Measurements from ENCODE around the gene ADPRHL1. TPM values are rescaled to one million over a fixed set of nuclear protein-coding genes. Genes with fewer than 3 reads are reported as not detected.
"Not testable (repeated sequence)": the region's sequence is repeated elsewhere in the genome, so short reads cannot be mapped to it uniquely, and the experiment has no call there.

ADPRHL1 gene
- total RNA-seq, 1 experiment from 2014 or later, result 2.7 TPM

- Histone ChIP-seq H4K8ac (replicated peaks; ENCODE audit: insufficient read length, low read depth, low read length) (no peak overlapping the region), H2BK12ac (ENCODE audit: insufficient read length, low read depth, low read length) (no peak overlapping the region), H3K27ac (ENCODE audit: insufficient read length, low read depth, low read length) (no peak overlapping the region), H3K23ac (ENCODE audit: insufficient read length, low read depth, low read length) (no peak overlapping the region), H3K4me2 (ENCODE audit: insufficient read depth, insufficient read length, low read length) (no peak overlapping the region), H3T11ph (ENCODE audit: low read length) (no peak overlapping the region), H3K18ac (ENCODE audit: insufficient read length, low read depth, low read length) (no peak overlapping the region), H3K27me3 (ENCODE audit: insufficient read depth, low read length) (no peaks in the 10 kb centered on the region), H4K5ac (ENCODE audit: insufficient read length, low read depth, low read length) (no peak overlapping the region), H3K14ac (ENCODE audit: insufficient read depth, low read length) (no peak overlapping the region), H2BK5ac (ENCODE audit: insufficient read length, low read length) (no peak overlapping the region), H2BK120ac (ENCODE audit: low read depth, low read length, poor library complexity, severe bottlenecking) (no peak overlapping the region), H3K79me1 (ENCODE audit: insufficient read depth, low read depth, low read length, poor library complexity, severe bottlenecking) (no peaks in the 10 kb centered on the region), H3K79me2 (ENCODE audit: insufficient read depth, low read length) (no peaks in the 10 kb centered on the region), H3K4me1 (ENCODE audit: insufficient read depth, low read length) (no peaks in the 10 kb centered on the region; the same call in 1 of the 2 replicates), H2AK5ac (ENCODE audit: insufficient read length, low read length) (peak overlapping the region; percentile 33), H3K4ac (ENCODE audit: low read depth, low read length) (no peak overlapping the region; the same call in 1 of the 2 replicates), H3K56ac (ENCODE audit: insufficient read length, low read depth, low read length) (no peak overlapping the region), H2BK20ac (ENCODE audit: low read depth, low read length, poor library complexity, severe bottlenecking) (no peak overlapping the region), H3K9ac (ENCODE audit: extremely low read depth, insufficient read length, low read length) (no peak overlapping the region), H2AFZ (ENCODE audit: low read length) (no peak overlapping the region), H4K20me1 (ENCODE audit: control insufficient read depth, insufficient read depth, insufficient read length) (no peaks in the 10 kb centered on the region), H4K91ac (ENCODE audit: insufficient read length, low read depth, low read length) (no peak overlapping the region), H2BK15ac (ENCODE audit: low read depth, low read length) (no peak overlapping the region), H3K23me2 (ENCODE audit: insufficient read length, low read depth, low read length, poor library complexity, severe bottlenecking) (no peaks in the 10 kb centered on the region), H3K9me3 (ENCODE audit: control insufficient read depth, low read depth, low read length) (no peaks in the 10 kb centered on the region)
- Mint-ChIP-seq H3K27ac (peak overlapping the region in 2 of 3 experiments; percentile 43 to 92; a peak in 3 of 7 replicates), H3K4me3 (peak overlapping the region in 1 of 2 experiments; percentile 40; a peak in 2 of 5 replicates), H3K36me3 (ENCODE audit: insufficient read depth in 1 of 3, low read depth in 3 of 3) (peaks cover 4 to 14% (median 12%) of the 10 kb centered on the region in 3 experiments), H3K27me3 (ENCODE audit: low read depth) (peaks cover 3% of the 10 kb centered on the region; the same call in 1 of the 2 replicates), H3K4me1 (peaks cover 32 to 36% of the 10 kb centered on the region in 2 experiments), H3K9me3 (peaks cover 19 to 20% of the 10 kb centered on the region in 2 experiments)
- no peak for DNase-seq
- no peak for TF ChIP-seq CTCF (conservative IDR thresholded peaks at IDR 0.05)
- no CpG with 5 or more reads among the region's 20 CpGs for WGBS (ENCODE audit: extremely low coverage, insufficient read length, low lambda C conversion rate)
Measured at GRCh38 chr13:113373811-113374485, 79.3 kb downstream of the ADPRHL1 start.

- not testable (repeated sequence) for DNase-seq; H3K27me3 ChIP-seq (ENCODE audit: insufficient read depth, low read length); H3K4me2 ChIP-seq (ENCODE audit: insufficient read depth, insufficient read length, low read length); H3K79me2 ChIP-seq (ENCODE audit: insufficient read depth, low read length); H2BK15ac ChIP-seq (ENCODE audit: low read depth, low read length); H3K56ac ChIP-seq (ENCODE audit: insufficient read length, low read depth, low read length); H2BK120ac ChIP-seq (ENCODE audit: low read depth, low read length, poor library complexity, severe bottlenecking); H3K36me3 Mint-ChIP-seq (ENCODE audit: insufficient read depth in 1 of 3, low read depth in 3 of 3); H4K5ac ChIP-seq (ENCODE audit: insufficient read length, low read depth, low read length); H3K4me1 ChIP-seq (ENCODE audit: insufficient read depth, low read length); H3K27ac Mint-ChIP-seq; H2AK5ac ChIP-seq (ENCODE audit: insufficient read length, low read length); H4K20me1 ChIP-seq (ENCODE audit: control insufficient read depth, insufficient read depth, insufficient read length); H3T11ph ChIP-seq (ENCODE audit: low read length); H2BK5ac ChIP-seq (ENCODE audit: insufficient read length, low read length); H4K91ac ChIP-seq (ENCODE audit: insufficient read length, low read depth, low read length); H3K27ac ChIP-seq (ENCODE audit: insufficient read length, low read depth, low read length); H3K23me2 ChIP-seq (ENCODE audit: insufficient read length, low read depth, low read length, poor library complexity, severe bottlenecking); H3K9me3 Mint-ChIP-seq; H3K23ac ChIP-seq (ENCODE audit: insufficient read length, low read depth, low read length); H3K14ac ChIP-seq (ENCODE audit: insufficient read depth, low read length); H3K4me3 Mint-ChIP-seq; H3K9me3 ChIP-seq (ENCODE audit: control insufficient read depth, low read depth, low read length); H3K79me1 ChIP-seq (ENCODE audit: insufficient read depth, low read depth, low read length, poor library complexity, severe bottlenecking); H3K18ac ChIP-seq (ENCODE audit: insufficient read length, low read depth, low read length); H2AFZ ChIP-seq (ENCODE audit: low read length); H3K9ac ChIP-seq (ENCODE audit: extremely low read depth, insufficient read length, low read length); H2BK12ac ChIP-seq (ENCODE audit: insufficient read length, low read depth, low read length); H4K8ac ChIP-seq (replicated peaks; ENCODE audit: insufficient read length, low read depth, low read length); H2BK20ac ChIP-seq (ENCODE audit: low read depth, low read length, poor library complexity, severe bottlenecking); H3K27me3 Mint-ChIP-seq (ENCODE audit: low read depth); H3K4ac ChIP-seq (ENCODE audit: low read depth, low read length)
- no CpG with 5 or more reads among the region's 3 CpGs for WGBS (ENCODE audit: extremely low coverage, insufficient read length, low lambda C conversion rate)
- peaks cover 34 to 35% of the 10 kb centered on the region in 2 experiments for H3K4me1 Mint-ChIP-seq
Measured at GRCh38 chr13:113371701-113372100, 81.6 kb downstream of the ADPRHL1 start.
